GM19239 (cell line): ENCODE results near the gene BRD1.
"Not testable (repeated sequence)": the region's sequence is repeated elsewhere in the genome, so short reads cannot be mapped to it uniquely, and the experiment has no call there.

Experiments
- DNase-seq: peaks from one replicate; pipeline ENCODE4 v3.0.0; 2011; ENCODE audit warnings: low spot score; ENCODE audit not compliant: insufficient read length
- FAIRE-seq: peaks from 2 replicates; lab custom pipeline; 2011; peaks lifted over from hg19 to GRCh38; lab: Jason Lieb, UNC

BRD1 gene

DNA sequence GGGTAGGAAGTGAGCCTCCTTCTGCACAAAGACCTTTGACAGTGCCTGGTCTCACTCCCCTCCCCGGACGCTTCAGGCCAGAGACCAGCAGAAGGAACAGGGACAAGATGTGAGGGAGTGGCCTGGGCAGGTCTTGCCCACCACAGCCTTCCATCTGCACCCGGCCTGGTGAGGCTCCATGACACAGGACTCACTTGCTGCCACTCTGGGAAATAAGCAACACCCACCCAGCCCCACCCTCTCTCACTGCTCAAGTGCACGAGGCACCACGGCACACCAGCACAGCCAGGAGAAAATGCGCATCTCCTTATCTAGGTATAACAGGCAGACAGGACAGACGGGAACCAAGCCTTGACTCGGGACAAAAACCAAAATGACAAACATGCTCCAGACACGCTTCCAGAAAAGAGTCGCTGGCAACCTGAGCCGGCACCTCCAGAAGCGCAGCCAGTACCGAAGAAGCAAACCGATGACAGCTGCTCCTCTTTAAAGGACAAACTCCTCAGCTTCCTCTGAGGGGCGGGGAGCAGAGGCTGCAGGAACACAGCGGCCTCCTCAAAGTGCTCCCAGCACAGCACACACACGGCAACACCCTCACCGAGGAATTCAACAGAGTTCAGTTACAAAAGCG is 41.7 kb downstream of the BRD1 start:
- no peak for FAIRE-seq

DNA sequence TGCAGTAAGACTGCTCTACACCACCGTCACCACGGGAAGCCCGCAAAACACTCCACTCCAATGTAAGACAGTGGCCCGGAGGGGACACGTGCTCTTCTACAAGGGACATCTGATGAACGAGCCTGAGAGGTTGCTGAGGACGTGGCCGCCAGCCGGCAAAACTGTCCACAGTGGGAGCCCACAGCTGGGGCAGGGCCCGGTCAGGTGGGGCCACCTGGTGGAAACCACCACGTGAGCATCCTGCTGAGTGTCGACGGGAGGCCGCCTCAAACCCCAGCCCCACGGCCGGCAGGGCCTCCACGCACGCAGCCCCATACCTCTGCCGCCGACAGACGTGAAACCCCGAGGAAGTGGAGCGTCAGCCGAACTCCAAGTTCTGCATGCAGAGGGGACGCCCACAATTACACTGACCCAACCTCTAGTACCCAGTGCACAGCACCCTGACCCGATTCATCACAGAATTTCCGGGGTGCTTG is 42.6 kb downstream of the BRD1 start:
- FAIRE-seq: no peak
- no peak for DNase-seq

More for the DNA sequence above, 41.7 kb downstream of the BRD1 start:
- DNase-seq: no peak

DNA sequence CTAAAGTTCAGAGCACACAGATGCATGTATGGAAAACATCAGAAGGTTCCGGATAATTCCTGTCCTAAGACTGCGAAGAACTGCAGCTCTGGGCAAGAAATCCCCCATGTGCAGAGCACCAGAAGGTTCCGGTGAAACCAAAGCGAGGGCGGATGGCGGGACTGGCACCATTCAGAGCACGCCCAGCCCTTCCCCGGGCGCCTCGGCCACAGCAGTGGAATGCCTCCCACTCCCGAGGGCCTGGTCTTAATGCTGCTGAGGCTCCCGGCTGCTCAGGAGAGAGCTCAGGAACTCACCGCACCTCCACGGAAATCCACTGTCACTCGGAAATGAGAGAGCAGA is 43.1 kb downstream of the BRD1 start:
- DNase-seq (no peak), FAIRE-seq (no peak)

DNA sequence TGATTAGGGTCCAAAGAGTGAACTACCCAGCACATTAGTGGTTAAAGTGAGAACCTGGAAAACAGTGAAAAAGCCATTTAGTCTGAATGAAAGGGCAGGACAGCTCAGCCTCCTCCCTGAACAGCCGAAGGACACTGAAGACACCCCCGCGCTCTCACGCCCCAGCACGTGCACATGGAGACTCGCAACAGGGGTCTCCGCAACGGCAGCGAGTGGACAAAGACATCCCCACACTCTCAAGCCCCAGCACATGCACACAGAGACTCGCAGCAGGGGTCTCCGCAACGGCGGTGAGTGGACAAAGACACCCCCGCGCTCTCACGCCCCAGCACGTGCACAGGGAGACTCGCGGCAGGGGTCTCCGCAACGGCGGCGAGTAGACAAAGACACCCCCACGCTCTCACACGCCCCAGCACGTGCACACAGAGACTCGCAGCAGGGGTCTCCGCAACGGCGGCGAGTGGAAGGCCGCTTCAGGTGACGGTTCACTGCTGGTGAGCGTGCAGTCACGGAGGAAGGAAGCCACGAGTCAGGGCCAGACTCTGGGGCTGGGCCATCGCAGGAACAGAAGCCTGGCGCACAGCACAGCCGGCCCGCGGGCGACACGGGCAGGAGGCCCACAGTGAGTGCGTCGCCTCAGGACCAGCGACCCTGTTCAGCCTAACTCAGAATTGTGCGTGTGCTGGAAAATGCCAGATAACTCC is 43.6 kb downstream of the BRD1 start:
- FAIRE-seq (no peak), DNase-seq (no peak)

DNA sequence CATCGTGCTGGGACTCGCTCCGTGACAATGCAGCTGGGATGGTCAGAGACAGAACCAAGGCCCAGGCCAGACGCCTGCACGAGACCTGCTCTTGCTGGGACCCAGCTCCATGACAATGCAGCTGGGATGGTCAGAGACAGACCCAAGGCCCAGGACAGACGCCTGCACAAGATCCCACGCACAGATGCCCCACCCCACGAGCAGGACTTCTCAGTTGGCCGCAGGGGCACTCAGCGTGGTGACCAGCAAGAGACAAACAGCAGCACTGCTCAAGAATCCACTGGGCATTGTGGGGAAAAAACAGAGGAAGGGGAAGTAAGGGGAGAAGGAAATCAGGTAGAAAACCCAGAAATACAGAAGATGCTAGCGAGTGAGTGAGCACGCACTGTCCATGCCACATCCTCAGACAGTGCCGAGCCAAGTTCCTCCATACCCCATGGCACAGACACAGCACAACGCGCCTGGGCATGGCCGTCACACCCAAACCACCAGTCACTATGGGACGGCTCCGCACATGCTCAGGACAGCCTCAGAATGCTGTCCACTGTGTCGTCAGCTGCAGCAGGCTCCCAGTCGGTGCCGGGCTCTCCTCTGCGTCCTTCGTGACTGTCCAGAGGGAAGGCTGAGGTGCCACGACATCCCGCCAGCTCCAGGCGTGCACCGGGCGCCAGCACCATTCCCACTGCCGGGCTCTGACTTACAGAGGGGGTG is 44.5 kb downstream of the BRD1 start:
- FAIRE-seq: no peak
- no peak for DNase-seq

DNA sequence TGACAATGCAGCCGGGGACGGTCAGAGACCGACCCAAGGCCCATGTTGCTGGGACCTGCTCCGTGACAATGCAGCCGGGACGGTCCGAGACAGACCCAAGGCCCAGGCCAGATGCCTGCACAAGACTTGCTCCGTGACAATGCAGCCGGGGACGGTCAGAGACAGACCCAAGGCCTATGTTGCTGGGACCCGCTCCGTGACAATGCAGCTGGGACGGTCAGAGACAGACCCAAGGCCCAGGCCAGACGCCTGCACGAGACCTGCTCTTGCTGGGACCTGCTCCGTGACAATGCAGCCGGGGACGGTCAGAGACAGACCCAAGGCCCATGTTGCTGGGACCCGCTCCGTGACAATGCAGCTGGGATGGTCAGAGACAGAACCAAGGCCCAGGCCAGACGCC is 45.8 kb downstream of the BRD1 start:
- DNase-seq, FAIRE-seq: not testable (repeated sequence)

DNA sequence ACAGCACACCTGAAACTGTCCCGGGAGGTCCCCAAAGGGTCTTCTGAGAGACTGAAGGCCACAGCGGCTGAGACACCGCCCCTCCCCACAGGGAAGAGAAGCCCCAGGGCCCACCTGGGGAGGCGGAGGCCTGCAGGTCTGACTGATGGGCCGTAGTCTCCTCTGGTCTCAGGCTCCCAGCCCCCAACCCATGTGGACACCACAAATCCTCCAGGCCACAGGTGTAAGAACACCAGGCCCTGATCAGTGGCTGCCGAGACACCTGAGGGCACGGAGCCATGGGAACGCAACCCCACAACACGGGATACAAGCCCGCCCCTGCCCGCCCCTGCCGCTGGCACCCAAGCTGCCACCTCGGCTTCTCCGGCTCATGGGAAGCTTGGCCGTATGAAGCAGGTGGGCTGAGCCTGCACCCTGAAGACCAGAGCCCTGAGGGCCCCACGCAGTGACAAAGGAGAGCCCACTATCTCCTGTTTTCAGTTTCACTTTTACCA is 46.3 kb downstream of the BRD1 start:
- DNase-seq: no peak
- no peak for FAIRE-seq

DNA sequence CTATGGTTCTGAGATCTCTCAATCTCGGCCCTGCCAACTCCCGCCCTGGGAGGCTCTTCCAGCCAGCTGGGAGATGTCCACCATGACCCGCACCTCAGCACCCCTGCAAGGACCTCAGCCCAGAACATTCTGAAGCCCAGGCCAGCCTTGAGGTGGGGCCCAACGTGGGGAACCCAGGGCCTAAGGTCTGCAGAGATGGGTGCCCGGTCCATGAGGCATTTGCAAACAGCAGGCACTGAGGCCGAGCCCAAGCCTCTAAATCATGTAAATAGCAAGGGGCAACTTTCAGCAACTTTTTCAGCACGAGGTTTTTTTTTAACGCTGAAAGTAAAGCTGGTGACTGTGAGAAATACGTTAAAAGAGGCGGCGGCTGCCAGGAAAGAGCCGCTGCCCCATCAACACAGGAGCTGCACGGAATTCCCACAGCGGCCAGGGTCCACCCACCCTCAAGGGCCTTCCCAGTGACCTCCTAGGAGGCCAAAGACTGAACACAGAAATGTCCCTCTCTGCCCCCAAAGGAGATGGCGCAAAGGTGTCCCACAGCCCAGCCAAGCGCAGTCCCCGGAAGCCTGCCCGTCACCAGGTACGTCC is 46.9 kb downstream of the BRD1 start:
- FAIRE-seq (no peak), DNase-seq (no peak)

DNA sequence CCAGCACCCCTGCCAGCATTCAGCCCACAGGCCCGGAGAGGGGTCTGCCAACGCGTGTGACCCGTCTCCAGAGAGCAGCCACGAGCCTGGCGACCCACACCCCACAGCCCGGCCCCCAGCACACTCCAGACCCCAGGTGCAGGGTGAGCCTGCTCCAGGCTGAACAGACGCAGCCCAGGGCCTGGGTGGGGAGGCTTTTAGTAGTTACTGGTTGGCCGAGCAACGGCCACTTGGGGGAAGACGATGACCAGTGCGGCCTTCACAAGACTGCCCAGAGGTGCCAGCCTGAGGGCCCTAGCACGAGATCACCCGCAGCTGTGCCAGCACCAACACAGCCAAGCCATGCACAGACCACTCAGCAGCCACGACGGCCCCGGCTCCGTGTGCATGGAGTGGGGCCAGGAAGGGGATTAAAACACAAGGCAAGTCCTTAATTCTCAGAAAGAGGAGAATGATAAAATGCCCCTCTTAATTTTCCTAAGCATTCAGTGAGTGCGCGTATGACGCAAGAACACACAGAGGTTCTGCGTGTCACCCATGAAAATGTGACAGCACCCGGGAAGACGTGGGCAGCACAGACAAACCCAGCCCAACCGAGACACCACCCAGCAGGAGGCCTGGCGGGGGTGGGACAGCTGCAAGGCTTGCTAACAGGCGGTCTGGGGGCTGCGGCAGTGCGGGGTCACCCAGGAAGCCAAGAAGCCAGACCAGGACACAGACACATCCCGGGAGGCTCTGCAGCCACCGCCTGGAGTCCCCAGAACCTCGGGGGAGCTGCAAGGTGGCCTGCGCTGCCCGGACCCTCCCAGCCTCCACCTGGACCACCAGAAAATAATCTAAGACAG is 47.6 kb downstream of the BRD1 start:
- no peak for FAIRE-seq
- DNase-seq: no peak

DNA sequence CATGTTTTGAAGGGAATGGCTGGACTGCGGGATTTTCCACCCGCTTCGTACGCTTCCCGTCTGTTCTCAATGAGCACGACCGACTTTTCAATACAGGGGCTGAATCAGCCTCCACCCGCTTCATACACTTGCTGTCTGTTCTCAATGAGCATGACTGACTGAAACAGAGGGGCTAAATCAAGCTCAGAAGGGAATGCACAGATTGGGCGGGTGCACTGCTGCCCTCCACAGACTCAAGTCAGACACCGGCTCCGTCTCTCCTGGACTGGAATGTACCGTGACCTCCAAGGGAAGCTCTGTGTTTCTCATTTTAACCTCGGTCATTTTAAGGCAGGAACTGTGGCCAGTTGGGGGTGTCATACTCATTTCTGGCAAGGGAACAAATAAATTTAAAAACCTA is 48.5 kb downstream of the BRD1 start:
- FAIRE-seq (no peak), DNase-seq (no peak)

DNA sequence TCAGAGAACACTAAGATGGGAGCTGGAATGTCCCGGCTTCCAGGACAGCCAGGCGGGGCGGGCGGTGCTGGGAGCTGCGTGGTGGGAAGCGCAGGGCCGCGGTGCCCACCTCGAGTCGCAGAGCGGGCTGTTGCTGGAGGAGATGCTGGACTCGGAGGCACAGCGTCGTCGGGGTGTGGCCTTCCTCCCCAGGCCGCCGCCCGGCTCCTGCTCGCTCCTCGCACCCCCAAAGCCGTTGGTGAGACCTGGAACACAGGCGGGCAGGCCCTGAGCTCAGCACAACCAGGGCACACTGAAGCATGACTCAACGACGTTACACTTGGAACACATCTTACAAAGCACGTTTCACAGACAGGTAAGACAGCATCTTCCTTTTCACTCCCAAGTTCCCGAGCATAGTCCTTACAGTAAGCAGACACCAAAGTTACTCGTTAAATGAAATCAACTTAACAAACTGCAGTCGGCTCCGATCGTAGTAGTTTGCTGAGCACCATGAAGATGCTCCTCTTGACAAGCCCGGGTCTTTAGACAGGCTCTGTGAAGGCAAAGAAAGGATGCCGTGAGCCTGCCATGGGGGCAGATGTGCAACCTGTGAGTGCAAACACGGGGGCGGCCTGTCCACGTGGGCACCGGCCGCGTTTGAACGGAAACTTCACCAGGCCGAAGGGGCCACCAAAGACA is 50.0 kb downstream of the BRD1 start:
- no peak for FAIRE-seq

DNA sequence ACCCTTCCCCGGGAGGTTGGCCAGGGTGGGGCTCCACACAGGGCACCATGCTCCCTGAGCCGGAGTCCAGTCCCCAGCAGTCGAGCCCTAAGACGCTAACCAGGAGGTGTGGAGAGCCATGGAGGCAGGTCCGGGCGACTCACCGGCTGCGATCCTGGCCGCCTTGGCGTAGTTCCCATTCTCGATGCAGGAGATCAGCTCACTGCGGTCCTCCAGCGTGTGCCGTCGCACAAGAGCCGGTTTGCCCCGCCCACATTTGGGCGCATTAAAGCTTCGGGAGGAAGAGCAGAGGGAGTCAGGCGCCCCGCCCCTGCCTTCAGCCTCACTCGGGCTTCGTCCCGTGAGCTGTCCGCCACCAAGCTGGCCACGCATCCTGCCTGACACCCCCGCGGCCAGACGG is 50.8 kb downstream of the BRD1 start:
- DNase-seq: no peak
- no peak for FAIRE-seq

More for the DNA sequence above, 50.0 kb downstream of the BRD1 start:
- no peak for DNase-seq

DNA sequence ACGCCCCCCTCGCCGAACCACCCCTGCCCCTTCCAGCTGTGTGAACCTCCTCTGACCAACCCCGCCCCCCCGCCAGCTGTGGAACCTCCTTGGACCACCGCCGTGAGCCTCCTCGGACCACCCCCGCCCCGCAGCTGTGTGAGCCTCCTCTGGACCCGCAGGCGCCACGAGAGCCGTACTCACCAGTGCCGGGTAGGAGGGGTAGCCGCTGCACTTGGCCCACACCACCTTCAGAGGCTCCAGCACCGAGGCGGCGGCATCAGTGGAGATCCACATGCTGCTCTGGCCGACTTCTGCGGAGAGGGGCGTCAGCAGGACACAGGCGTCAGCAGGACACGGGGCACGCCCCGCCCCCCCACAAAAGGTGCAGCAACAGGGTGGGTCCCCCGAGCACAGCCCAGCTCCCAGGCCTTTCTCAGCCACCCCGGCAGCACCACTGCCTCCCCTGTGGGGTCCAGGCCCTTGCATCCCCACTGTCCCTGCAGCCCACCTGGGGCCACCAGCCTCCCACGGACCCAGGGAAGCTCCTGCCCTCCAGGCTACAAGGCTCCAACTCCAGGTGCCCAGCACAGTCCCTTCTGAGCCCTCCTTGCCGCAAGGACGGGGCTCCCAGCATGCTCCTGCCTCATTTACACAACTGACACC is 51.7 kb downstream of the BRD1 start:
- FAIRE-seq (no peak), DNase-seq (no peak)

DNA sequence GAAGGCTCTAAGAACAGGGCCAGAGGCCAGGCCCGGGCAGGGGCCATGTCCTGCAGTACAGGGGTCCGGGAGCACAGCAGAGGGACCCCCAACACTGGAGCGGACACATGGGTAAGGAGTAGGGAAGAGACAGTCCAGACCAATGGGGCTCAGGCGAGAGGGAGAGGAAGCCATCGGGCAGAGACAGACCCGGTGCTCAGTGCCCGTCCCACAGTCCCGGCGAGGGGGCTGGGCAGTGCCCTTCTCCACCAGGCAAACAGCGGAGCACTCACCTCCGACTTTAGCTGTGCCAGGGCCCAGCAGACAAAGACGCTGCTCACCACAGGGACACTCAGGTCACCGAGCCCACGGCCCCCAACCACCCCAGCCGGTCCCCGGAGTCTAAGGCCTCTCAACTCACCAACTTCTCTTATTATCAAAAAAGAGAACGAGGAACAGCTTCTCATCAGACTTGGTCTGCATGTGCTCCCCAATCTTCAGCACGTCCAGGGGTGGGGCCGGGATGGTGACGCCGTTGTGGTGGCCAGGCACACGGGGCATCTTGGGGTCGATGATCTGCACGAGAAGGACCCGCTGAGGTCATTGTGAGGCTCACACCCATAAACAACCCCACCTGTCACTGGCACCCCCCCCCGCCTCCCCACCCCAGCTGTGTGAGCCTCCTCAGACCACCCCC is 52.3 kb downstream of the BRD1 start:
- FAIRE-seq: no peak
- no peak for DNase-seq

DNA sequence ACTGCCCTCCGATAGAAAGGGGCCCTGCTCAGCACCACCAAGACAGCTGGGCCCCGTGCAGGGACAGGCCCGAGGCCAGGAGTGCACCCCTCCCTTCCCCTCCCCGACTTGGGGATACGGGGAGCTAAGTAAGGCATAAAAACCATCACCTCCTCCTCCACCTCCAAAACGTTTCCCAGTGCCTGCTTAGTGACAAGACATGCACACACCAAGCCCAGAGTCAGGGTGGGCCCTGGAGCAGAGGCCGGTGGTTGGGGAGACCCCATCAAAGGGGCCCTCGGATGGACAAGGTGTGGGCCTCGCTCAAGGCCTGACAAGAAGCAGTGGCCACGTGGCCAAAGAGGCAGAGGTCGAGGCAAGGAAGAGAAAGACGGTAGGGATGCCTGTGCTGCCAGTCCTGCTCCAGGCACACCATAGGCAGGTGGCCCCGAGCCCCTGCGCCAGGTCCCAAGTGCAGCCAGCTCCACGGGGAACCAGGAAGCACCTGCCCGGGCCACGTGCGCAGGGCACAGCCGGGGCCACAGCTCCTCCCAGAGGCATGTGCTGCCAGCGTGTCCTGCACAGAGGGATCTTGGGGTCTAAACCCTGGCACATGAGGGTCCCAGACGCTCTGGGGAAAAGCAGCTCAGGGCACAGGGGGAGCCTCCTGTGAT is 53.0 kb downstream of the BRD1 start:
- no peak for FAIRE-seq
- DNase-seq: no peak

DNA sequence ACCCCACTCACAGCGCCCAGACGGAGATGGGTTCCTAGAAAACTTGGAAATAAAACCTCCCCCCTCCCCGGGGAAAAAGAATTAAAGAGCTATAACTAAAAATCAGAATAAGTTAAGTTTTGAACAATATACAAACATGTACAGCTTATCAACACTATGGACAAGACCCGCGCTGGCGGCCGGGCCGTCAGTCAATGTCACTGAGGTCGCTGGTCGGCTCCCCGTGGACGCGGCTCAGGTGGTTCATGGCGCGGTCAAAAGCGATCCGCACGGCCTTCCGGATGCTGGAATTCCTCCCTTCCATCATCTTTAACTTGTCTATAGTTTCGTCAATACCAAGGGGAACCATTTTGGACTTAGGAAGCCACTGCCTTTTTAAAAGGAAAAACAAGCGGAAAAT is 53.6 kb downstream of the BRD1 start:
- no peak for DNase-seq
- FAIRE-seq: no peak

DNA sequence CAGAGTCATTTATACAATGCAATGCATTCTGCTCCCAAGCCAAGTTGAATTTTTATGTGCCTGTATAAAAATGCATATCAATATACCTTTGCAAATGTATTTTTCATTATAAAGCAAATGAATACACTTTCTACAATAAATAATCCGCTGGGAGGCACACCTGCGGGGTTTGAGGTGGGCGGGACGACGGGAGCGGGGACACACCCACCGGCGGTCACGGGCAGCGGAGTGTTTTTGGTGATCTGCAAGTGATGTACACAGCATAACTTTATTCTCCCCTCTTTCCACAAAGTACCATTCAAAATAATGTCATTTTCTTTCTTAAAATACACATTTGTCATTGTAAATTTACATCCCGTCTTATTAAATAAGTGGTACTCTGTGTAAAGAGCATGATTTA is 54.1 kb downstream of the BRD1 start:
- no peak for FAIRE-seq

DNA sequence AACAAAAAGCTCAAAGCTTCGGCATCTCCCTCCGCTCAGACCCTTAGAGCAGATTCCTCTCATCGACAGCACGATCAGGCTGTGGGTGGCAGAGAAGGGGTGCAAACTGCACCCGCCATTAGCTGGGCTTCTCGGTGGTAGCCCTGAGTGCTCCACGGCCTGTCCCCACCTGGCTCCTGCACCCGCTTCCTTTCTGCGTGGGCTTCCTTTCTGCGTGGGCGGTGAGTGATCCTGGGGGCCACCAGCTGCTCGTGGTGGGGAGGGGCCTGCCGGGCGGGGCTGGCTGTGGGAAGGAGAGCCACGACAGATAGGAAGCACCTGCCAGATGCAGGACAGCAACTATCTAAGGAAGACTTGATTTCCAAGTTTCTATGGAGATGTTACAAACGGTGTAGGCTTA is 55.0 kb downstream of the BRD1 start:
- DNase-seq (no peak), FAIRE-seq (no peak)

More for the DNA sequence above, 54.1 kb downstream of the BRD1 start:
- no peak for DNase-seq
